GM12875 (cell line): ENCODE results near the gene SPATA24.

Experiments used
- H3K4me3 ChIP-seq: one replicate; pipeline ENCODE4 v1.5.1; 2011; ENCODE audit warnings: low read depth, low read length, control low read depth
- CTCF ChIP-seq: IDR thresholded peaks from 2 replicates; pipeline ENCODE4 v1.5.1; 2011; ENCODE audit warnings: low read depth, mild to moderate bottlenecking, control low read depth, inconsistent platforms, low read length, moderate library complexity, borderline replicate concordance; ENCODE audit not compliant: insufficient read depth

The SPATA24 gene

DNA sequence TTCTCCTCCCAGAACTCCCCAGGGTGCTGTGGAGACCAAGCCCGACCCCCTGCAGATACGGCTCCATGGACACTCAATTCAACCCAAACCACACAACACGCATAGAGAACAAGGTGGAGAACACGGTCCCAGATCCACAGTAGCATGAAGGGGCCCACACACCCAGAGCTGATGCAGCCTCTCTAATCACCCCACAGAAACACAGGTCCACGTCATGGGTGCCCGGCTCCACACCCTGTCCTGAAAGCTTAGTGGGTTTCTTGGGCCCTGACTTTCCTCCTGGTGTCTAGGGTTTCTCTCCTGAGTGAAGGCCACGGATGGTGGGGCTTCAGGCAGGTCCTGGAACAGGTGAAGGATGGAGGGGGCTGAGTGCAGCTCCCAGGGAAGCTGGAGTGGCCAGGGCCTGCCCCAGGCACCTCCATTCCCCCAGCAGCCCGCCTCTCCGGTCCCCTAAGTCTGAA, 19.3 kb downstream of the SPATA24 start:
- no peak overlapping the region for H3K4me3 ChIP-seq
- TF ChIP-seq CTCF, result no peak

GRCh38 chr5:139383993-139384590, 19.8 kb downstream of the SPATA24 start:
- no peak for TF ChIP-seq CTCF
- H3K4me3 ChIP-seq, result no peak overlapping the region

GRCh38 chr5:139383275-139383992, 20.5 kb downstream of the SPATA24 start, which contains the start of gene SLC23A1:
SLC23A1 (minus strand) TSS chr5:139383297; CDS start chr5:139383253, 44 bp downstream.
- TF ChIP-seq CTCF, result no peak
- H3K4me3 ChIP-seq, result no peak within 1 kb of the TSS

DNA sequence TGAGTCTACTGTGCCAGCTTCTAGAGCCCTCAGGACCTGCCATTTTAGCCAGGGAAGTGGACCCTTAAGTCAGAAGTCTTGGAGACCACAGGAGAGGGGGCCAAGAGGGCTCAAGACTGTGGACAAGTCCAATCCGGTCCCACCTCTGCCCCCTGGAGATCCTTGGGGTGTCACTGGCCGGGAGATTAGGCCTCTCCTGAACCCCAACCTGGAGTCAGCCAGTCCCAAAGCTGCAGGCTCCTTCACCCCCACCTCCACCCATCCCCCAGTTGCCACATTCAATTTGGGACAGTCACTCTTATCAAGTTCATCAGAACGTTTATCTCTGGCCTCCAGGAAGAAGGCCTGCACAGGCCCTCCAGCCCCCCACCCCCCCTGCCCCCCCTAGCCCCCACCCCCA, 21.1 kb downstream of the SPATA24 start:
- H3K4me3 ChIP-seq, result no peak overlapping the region
- no peak for TF ChIP-seq CTCF

DNA sequence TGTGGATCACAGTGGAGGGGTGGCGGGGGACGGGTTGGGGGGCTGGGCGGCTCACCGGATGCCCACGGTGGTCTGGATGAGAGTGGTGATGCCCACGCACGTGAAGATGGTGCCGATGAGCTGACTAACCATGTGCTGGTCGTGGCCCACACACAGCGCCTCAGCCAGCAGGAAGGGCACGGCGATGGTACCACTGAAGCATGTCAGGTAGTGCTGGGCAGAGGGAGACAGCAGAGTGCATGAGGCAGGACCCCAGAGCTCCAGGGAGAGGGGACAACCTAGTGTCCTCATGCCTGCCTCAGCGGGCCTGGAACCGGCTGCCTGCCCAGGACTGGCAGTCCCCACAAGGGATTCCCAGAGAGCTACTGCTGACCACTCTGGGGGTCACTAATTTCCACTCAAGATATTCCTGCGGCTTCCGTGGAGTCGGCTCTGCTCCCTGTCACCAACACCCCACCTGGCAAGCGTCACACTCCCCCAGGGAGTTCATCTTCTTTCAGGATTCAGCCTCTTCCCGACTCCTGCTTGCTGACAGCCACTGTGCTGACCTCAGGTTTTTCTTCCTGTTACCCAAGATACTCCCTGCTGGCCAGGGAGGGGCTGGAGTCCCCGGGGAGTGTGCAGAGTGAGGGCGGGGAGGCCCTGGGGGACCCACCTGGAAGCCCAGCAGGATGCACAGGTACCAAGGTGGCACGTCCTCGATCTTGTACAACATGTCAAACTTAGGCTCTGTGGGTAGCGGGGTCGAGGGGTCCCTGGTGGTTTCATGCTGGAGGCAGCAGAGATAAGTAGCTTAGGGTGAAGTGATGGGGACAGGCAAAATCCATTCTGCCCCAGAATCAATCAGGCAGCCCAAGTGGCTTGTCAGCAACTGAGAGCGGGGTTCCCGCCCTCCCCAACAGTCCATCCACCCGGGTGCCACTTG, 21.8 kb downstream of the SPATA24 start:
- TF ChIP-seq CTCF, result no peak
- no peak overlapping the region for H3K4me3 ChIP-seq

DNA sequence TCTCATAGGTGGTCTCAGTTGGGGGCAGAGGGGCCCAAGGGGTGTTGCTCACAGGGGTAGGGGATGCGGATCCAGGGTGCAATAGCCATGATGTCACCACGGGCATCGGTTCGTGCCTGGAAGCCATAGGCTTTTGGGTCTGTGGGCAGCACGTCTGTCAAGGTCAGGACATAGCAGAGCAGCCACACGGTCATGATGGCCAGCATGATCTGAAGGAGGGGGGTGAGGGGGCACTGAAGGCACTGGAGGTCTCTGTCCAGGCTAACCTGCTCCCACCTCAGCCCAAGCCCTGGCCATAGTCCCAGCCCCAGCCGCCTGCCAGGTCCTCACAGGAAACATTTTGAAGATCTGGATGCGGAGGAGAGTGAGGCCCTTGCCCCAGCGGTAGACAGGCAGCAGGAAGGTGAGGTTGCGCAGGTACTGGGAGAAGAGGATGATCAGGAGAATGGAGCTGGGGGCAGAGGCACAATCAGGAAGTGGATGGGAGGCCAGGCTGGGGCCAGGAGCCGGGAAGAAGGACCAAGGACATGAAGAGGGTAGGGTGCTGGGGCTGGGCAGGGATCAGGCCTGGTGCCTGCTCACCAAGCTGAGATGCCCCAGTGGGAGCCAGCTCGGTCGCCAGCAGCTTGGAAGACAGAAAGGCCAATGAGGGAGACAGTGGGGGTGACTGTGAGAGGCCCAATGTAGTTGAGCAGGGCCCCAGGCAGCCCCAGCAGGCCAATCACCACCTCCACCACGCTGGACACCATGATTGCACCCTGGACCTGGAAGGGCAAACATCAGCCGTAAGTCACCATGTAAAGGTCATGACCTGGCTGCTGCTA, 24.1 kb downstream of the SPATA24 start:
- no peak overlapping the region for H3K4me3 ChIP-seq
- TF ChIP-seq CTCF, result no peak
